ENCODE measurements around the gene KLHL42. TPM values are rescaled to one million over a fixed set of nuclear protein-coding genes. Genes with fewer than 3 reads are reported as not detected.

Gene KLHL42
- total RNA-seq, 1 experiment from 2014 or later, result 32.5 TPM

DNA sequence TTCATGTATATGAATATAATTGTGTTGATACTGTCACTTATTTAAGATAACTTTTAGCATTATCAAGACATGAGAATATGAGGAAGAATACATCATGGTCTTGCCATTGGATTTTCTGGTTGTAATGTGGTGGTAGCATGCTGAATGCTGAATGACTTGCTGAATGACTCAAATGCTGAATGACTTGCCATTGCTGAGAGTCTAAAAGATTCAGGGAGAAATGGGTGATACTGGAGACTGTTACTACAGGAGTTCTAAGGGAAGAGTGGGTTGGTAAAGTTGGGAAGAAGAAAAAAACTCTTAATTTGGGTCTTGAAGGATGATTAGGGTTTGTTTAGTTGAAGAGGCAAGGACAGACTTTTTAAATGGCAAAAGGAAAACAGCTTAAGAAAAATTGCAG is 72.1 kb downstream of the KLHL42 start:
- Mint-ChIP-seq H3K27ac (ENCODE audit: low read depth, unreplicated experiment) (no peak overlapping the region), H3K4me1 (ENCODE audit: insufficient read depth, unreplicated experiment) (no peaks in the 10 kb centered on the region), H3K9me3 (ENCODE audit: unreplicated experiment) (peaks cover 20% of the 10 kb centered on the region), H3K27me3 (ENCODE audit: insufficient read depth, unreplicated experiment) (no peaks in the 10 kb centered on the region), H3K36me3 (ENCODE audit: insufficient read depth, unreplicated experiment) (no peaks in the 10 kb centered on the region), H3K4me3 (ENCODE audit: unreplicated experiment) (no peak overlapping the region)
- no peak for DNase-seq (ENCODE audit: unreplicated experiment)
- intact Hi-C loops (cut with micrococcal nuclease), result no loop called here
- POLR2A ChIA-PET, result no interaction called here
- CTCF ChIA-PET, result interaction anchor here (1.0 to 1.1 kb wide), 2 partner anchors 31 to 1021 kb away, joined by 3 to 5 read pairs; no protein-coding TSS in a partner anchor
- no TSS peak for BruUV-seq (replicated peaks)
- TF ChIP-seq, protein P1, sequence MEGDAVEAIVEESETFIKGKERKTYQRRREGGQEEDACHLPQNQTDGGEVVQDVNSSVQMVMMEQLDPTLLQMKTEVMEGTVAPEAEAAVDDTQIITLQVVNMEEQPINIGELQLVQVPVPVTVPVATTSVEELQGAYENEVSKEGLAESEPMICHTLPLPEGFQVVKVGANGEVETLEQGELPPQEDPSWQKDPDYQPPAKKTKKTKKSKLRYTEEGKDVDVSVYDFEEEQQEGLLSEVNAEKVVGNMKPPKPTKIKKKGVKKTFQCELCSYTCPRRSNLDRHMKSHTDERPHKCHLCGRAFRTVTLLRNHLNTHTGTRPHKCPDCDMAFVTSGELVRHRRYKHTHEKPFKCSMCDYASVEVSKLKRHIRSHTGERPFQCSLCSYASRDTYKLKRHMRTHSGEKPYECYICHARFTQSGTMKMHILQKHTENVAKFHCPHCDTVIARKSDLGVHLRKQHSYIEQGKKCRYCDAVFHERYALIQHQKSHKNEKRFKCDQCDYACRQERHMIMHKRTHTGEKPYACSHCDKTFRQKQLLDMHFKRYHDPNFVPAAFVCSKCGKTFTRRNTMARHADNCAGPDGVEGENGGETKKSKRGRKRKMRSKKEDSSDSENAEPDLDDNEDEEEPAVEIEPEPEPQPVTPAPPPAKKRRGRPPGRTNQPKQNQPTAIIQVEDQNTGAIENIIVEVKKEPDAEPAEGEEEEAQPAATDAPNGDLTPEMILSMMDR (IDR thresholded peaks at IDR 0.05; ENCODE audit: unreplicated experiment), result no peak

Other genes starting within 250 kb of the KLHL42 start
- 0.86 and 1.3 TPM in 2 replicates for gene REP15, start 83.8 kb upstream of the KLHL42 start, total RNA-seq (2022)
- gene MRPS35, start 69.4 kb upstream of the KLHL42 start, total RNA-seq (2022), result 63.8 and 69.0 TPM in 2 replicates
- gene MANSC4, start within 50 bp of the KLHL42 start, total RNA-seq (2022), result not detected in 2 replicates
- 3.8 and 5.4 TPM in 2 replicates for gene PTHLH, start 192.5 kb downstream of the KLHL42 start, total RNA-seq (2022)

All from MCF 10A (cell line).